Skeletal muscle satellite cell (primary cell): ENCODE measurements around the gene WDR86.

Experiments
- H3K27me3 ChIP-seq: 2 replicates; pipeline ENCODE4 v1.7.0; 2013; ENCODE audit warnings: low read length; ENCODE audit not compliant: control insufficient read depth, insufficient read depth
- H3K36me3 ChIP-seq: 2 replicates; pipeline ENCODE4 v1.7.0; 2013; ENCODE audit warnings: mild to moderate bottlenecking, control low read depth, low read length; ENCODE audit not compliant: insufficient read depth
- H3K4me1 ChIP-seq: 2 replicates; pipeline ENCODE4 v1.7.0; 2013; ENCODE audit warnings: low read length; ENCODE audit not compliant: control insufficient read depth, insufficient read depth
- H3K4me2 ChIP-seq: 2 replicates; pipeline ENCODE4 v1.7.0; 2013; ENCODE audit warnings: mild to moderate bottlenecking, low read length
- H3K4me3 ChIP-seq: 2 replicates; pipeline ENCODE4 v1.7.0; 2013; ENCODE audit warnings: low read length
- H3K9ac ChIP-seq: 2 replicates; pipeline ENCODE4 v1.7.0; 2013; ENCODE audit warnings: mild to moderate bottlenecking, low read depth, low read length, moderate library complexity
- H3K9me3 ChIP-seq: replicated peaks from 2 replicates; pipeline ENCODE4 v1.7.0; 2013; ENCODE audit warnings: mild to moderate bottlenecking, control low read depth, low read length

WDR86 gene

GRCh38 chr7:151423936-151424335, 14.1 kb upstream of the WDR86 start:
- no peaks in the 10 kb centered on the region for H3K36me3 ChIP-seq
- peaks cover 13% of the 10 kb centered on the region for H3K9me3 ChIP-seq
- peaks cover 44% of the 10 kb centered on the region for H3K27me3 ChIP-seq
- peaks cover 18% of the 10 kb centered on the region for H3K4me1 ChIP-seq
- no peak overlapping the region for H3K9ac ChIP-seq
- no peak overlapping the region for H3K4me2 ChIP-seq
- no peak overlapping the region for H3K4me3 ChIP-seq

- H3K4me1 ChIP-seq, result peaks cover 18% of the 10 kb centered on the region
- H3K4me2 ChIP-seq, result no peak overlapping the region
- peaks cover 13% of the 10 kb centered on the region for H3K9me3 ChIP-seq
- peaks cover 44% of the 10 kb centered on the region for H3K27me3 ChIP-seq
- H3K4me3 ChIP-seq, result no peak overlapping the region
- no peaks in the 10 kb centered on the region for H3K36me3 ChIP-seq
- no peak overlapping the region for H3K9ac ChIP-seq
Observed at GRCh38 chr7:151423226-151423625, 13.4 kb upstream of the WDR86 start.

- Histone ChIP-seq H3K27me3 (peaks cover 44% of the 10 kb centered on the region), H3K4me1 (peaks cover 18% of the 10 kb centered on the region), H3K36me3 (no peaks in the 10 kb centered on the region), H3K9me3 (peaks cover 13% of the 10 kb centered on the region), H3K4me2 (no peak overlapping the region), H3K9ac (no peak overlapping the region), H3K4me3 (no peak overlapping the region)
Observed at GRCh38 chr7:151422212-151422611, 12.4 kb upstream of the WDR86 start.

GRCh38 chr7:151420144-151420543, 10.3 kb upstream of the WDR86 start:
- Histone ChIP-seq H3K36me3 (no peaks in the 10 kb centered on the region), H3K4me1 (no peaks in the 10 kb centered on the region), H3K9ac (no peak overlapping the region), H3K9me3 (peaks cover 13% of the 10 kb centered on the region), H3K27me3 (peaks cover 56% of the 10 kb centered on the region), H3K4me2 (no peak overlapping the region), H3K4me3 (no peak overlapping the region)

GRCh38 chr7:151416941-151417315, 7.1 kb upstream of the WDR86 start:
- Histone ChIP-seq H3K4me1 (no peaks in the 10 kb centered on the region), H3K4me3 (no peak overlapping the region), H3K36me3 (no peaks in the 10 kb centered on the region), H3K9me3 (peaks cover 9% of the 10 kb centered on the region), H3K4me2 (no peak overlapping the region), H3K27me3 (peaks cover 61% of the 10 kb centered on the region), H3K9ac (no peak overlapping the region)

- Histone ChIP-seq H3K36me3 (no peaks in the 10 kb centered on the region), H3K4me1 (no peaks in the 10 kb centered on the region), H3K9me3 (peaks cover 9% of the 10 kb centered on the region), H3K4me3 (no peak overlapping the region), H3K4me2 (no peak overlapping the region), H3K9ac (no peak overlapping the region), H3K27me3 (peaks cover 63% of the 10 kb centered on the region)
Observed at GRCh38 chr7:151416112-151416940, 6.5 kb upstream of the WDR86 start.

DNA sequence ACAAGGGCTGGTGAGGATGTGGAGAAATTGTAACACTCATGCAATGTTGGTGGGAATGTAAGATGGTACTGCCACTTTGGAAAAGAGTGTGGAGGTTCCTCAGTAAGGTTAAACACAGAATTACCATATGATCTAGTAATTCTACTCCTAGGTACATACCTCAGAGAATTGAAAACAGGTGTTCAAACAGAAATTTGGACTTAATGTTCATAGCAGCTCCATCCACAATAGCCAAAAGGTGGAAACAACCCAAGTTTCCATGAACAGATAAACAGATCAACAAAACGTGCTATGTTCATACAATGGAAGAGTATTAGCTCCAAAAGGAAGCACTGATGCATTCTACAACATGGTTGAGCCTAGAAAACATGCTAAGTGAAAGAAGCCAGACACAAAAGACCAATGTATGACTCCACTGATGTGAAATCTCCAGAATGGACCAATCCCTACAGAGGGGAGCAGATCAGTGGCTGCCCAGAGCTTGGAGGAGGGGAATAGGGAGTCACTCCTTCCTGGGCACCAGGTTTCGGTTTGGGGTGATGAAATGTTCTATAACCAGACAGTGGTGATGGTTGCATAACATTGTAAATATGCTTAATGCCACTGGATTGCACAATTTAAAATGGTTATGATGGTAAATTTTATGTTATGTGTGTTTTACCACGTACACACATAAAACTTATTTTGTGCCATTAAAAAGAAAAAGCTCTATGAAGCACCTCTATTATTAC, 5.7 kb upstream of the WDR86 start:
- peaks cover 9% of the 10 kb centered on the region for H3K9me3 ChIP-seq
- peaks cover 69% of the 10 kb centered on the region for H3K27me3 ChIP-seq
- H3K4me2 ChIP-seq, result no peak overlapping the region
- no peak overlapping the region for H3K9ac ChIP-seq
- H3K4me3 ChIP-seq, result no peak overlapping the region
- H3K36me3 ChIP-seq, result no peaks in the 10 kb centered on the region
- H3K4me1 ChIP-seq, result no peaks in the 10 kb centered on the region

DNA sequence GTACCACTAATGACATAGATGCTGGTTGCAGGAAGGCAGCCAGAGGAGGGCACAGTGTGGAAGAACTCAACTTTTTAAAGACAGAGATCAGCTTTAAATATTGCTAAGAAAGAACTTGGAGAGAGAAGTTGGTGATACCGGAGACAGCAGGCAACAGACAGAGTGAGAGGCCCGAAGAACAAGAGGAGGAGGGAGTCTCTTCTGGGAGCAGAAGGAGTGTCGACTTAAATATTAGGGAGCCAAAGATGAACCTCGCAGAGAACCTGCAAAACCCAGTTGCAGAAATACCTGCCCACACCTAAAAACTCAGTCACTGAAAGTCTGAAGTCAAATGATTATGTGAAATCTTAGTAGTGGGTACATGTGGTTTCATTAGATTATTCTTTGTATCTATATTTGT, 3.4 kb upstream of the WDR86 start:
- Histone ChIP-seq H3K4me2 (no peak overlapping the region), H3K36me3 (no peaks in the 10 kb centered on the region), H3K4me3 (no peak overlapping the region), H3K27me3 (peaks cover 83% of the 10 kb centered on the region), H3K9ac (no peak overlapping the region), H3K4me1 (no peaks in the 10 kb centered on the region), H3K9me3 (no peaks in the 10 kb centered on the region)

GRCh38 chr7:151412318-151412717, 2.5 kb upstream of the WDR86 start:
- Histone ChIP-seq H3K4me2 (no peak overlapping the region), H3K36me3 (no peaks in the 10 kb centered on the region), H3K9me3 (no peaks in the 10 kb centered on the region), H3K9ac (no peak overlapping the region), H3K27me3 (peaks cover 83% of the 10 kb centered on the region), H3K4me3 (no peak overlapping the region), H3K4me1 (no peaks in the 10 kb centered on the region)

DNA sequence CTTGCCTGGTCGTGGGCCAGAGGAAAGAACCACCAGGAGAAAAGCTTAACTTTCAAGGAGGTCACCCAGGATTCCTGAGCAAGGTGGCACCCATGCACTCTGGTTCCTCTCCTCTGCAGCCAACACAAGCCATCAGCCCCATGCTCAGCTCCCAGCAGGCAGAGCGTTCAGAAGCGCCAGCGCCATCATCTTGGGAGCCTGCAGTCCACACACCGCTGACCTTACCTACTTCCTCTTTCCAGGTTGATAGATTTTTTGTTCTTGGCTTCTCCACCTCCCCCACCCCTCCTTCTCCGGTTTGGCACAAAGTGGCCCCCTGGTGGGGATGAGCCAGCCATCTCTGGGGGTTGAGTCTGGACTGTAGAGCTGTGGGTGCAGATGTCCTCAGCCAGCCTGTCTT, 1.7 kb upstream of the WDR86 start:
- H3K4me3 ChIP-seq, result no peak overlapping the region
- no peak overlapping the region for H3K9ac ChIP-seq
- H3K27me3 ChIP-seq, result peaks cover 78% of the 10 kb centered on the region
- H3K9me3 ChIP-seq, result no peaks in the 10 kb centered on the region
- no peaks in the 10 kb centered on the region for H3K36me3 ChIP-seq
- no peak overlapping the region for H3K4me2 ChIP-seq
- H3K4me1 ChIP-seq, result no peaks in the 10 kb centered on the region

DNA sequence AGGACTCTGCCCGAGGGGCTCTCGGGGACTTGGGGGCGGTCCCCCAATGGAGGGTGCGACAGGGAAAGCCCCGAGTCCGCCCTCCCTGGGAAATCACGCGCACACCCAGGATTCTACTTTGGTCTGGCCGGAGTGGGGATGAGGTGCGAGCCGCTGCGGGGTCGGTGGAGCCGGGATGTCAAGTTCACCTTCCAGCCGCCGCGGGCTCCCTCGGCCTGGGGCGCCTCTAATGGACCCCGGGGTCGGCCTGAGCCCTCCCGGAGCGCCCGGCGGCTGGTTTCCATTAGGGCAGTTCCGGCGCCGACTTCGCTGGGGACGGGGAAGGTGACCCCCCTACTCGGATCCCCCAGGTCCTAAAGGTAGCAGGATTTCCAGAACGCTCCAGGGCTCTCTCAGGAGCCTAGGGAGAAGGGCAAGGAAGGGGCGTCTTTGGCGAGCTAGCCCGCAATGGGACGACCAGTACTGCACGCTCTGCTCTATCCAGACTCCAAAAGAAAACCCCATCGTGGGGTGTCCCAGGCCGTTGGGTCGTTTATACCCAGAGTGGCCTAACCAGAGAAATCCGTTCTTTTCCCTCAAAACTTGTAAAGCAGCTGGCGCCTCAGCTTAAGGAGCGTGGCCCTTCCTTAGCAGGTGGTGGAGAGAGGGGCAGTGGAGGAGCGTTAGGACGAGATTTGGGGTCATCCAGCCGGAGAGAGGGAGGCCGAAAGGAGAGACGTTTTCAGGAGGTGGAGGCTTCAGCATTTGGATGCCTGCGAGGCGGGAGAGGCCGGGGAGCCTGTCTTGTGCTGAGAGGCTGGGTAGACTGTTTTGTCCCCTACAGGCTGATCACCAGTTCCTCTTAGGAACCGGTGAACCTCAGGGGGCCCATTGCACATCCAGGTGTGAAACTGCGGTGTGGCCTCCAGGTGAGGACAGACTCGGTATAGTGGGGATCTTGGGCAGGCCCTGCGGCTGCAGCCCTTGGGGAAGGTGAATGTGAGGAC, 860 bp upstream of the WDR86 start:
- Histone ChIP-seq H3K9me3 (no peaks in the 10 kb centered on the region), H3K27me3 (peaks cover 77% of the 10 kb centered on the region), H3K36me3 (no peaks in the 10 kb centered on the region), H3K4me3 (peak overlapping the region; percentile 15), H3K4me2 (peak overlapping the region; percentile 64), H3K9ac (no peak overlapping the region), H3K4me1 (no peaks in the 10 kb centered on the region)
